ENCODE measurements around the gene PPP2R3A. TPM values are rescaled to one million over a fixed set of nuclear protein-coding genes. Genes with fewer than 3 reads are reported as not detected.
A peak's percentile ranks its signal among the peaks of the same experiment; 100 is the strongest.

The PPP2R3A gene
- total RNA-seq, 6 donors from 2014 or later: 5.5 to 35.6 (median 11.0) TPM

DNA sequence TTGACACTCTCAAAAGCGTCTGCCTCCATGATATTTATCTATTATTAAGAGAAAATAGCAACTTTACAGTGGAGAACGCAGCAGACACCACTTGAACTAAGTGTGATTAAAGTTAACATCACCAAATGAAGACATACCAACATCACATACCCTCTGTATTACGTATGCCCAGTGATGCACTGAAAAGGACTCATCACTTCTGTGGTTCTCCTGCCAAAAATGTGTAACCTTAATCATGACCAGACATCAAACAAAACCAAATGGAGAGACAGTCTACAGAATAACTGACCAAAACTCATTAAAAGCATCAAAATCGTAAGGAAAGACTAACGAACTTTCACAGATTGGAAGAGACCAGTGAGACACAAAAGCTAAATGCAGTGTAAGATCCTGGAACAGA lies 103.2 kb downstream of the PPP2R3A start:
- 92 to 94% methylated on average over 5 of the region's 5 CpGs for WGBS, 2 donors
- H3K36me3 ChIP-seq: no peaks in the 10 kb centered on the region
- peaks cover 0 to 6% (median 2%) of the 10 kb centered on the region in 4 donors for H3K4me1 ChIP-seq
- no peaks in the 10 kb centered on the region for H3K27me3 ChIP-seq
- no peak for ATAC-seq (ENCODE audit: low FRiP score in 2 of 2)
- no peak overlapping the region for H3K27ac ChIP-seq
- DNase-seq: no peak
- no peak for TF ChIP-seq POLR2AphosphoS5 (IDR thresholded peaks at IDR 0.05)
- TF ChIP-seq EP300 (IDR thresholded peaks at IDR 0.05): no peak
- TF ChIP-seq, protein P1, sequence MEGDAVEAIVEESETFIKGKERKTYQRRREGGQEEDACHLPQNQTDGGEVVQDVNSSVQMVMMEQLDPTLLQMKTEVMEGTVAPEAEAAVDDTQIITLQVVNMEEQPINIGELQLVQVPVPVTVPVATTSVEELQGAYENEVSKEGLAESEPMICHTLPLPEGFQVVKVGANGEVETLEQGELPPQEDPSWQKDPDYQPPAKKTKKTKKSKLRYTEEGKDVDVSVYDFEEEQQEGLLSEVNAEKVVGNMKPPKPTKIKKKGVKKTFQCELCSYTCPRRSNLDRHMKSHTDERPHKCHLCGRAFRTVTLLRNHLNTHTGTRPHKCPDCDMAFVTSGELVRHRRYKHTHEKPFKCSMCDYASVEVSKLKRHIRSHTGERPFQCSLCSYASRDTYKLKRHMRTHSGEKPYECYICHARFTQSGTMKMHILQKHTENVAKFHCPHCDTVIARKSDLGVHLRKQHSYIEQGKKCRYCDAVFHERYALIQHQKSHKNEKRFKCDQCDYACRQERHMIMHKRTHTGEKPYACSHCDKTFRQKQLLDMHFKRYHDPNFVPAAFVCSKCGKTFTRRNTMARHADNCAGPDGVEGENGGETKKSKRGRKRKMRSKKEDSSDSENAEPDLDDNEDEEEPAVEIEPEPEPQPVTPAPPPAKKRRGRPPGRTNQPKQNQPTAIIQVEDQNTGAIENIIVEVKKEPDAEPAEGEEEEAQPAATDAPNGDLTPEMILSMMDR (IDR thresholded peaks at IDR 0.05): no peak
- TF ChIP-seq POLR2A (IDR thresholded peaks at IDR 0.05): no peak
- H3K4me3 ChIP-seq: no peak overlapping the region
- no peaks in the 10 kb centered on the region for H3K9me3 ChIP-seq

GRCh38 chr3:136069933-136070332 lies 104.4 kb downstream of the PPP2R3A start:
- Histone ChIP-seq H3K9me3 (no peaks in the 10 kb centered on the region), H3K36me3 (no peaks in the 10 kb centered on the region), H3K4me3 (no peak overlapping the region), H3K27me3 (no peaks in the 10 kb centered on the region), H3K4me1 (peaks cover 0 to 6% (median 2%) of the 10 kb centered on the region in 4 donors), H3K27ac (no peak overlapping the region)
- ATAC-seq (ENCODE audit: low FRiP score in 2 of 2): no peak
- no peak for TF ChIP-seq POLR2A (IDR thresholded peaks at IDR 0.05)
- TF ChIP-seq, protein P1 (IDR thresholded peaks at IDR 0.05): no peak
- no peak for TF ChIP-seq POLR2AphosphoS5 (IDR thresholded peaks at IDR 0.05)
- TF ChIP-seq EP300 (IDR thresholded peaks at IDR 0.05): no peak
- DNase-seq: no peak
- 66 to 74% methylated on average over 5 of the region's 5 CpGs for WGBS, 2 donors

GRCh38 chr3:136070334-136070733 lies 104.8 kb downstream of the PPP2R3A start:
- H3K4me3 ChIP-seq: no peak overlapping the region
- ATAC-seq (ENCODE audit: low FRiP score in 2 of 2) (no peak), DNase-seq (no peak)
- H3K27ac ChIP-seq: no peak overlapping the region
- no peaks in the 10 kb centered on the region for H3K27me3 ChIP-seq
- WGBS, 2 donors: 56 to 62% methylated on average over 3 of the region's 3 CpGs
- peaks cover 0 to 6% (median 3%) of the 10 kb centered on the region in 4 donors for H3K4me1 ChIP-seq
- no peak for TF ChIP-seq POLR2AphosphoS5 (IDR thresholded peaks at IDR 0.05)
- H3K36me3 ChIP-seq: no peaks in the 10 kb centered on the region
- no peaks in the 10 kb centered on the region for H3K9me3 ChIP-seq

DNA sequence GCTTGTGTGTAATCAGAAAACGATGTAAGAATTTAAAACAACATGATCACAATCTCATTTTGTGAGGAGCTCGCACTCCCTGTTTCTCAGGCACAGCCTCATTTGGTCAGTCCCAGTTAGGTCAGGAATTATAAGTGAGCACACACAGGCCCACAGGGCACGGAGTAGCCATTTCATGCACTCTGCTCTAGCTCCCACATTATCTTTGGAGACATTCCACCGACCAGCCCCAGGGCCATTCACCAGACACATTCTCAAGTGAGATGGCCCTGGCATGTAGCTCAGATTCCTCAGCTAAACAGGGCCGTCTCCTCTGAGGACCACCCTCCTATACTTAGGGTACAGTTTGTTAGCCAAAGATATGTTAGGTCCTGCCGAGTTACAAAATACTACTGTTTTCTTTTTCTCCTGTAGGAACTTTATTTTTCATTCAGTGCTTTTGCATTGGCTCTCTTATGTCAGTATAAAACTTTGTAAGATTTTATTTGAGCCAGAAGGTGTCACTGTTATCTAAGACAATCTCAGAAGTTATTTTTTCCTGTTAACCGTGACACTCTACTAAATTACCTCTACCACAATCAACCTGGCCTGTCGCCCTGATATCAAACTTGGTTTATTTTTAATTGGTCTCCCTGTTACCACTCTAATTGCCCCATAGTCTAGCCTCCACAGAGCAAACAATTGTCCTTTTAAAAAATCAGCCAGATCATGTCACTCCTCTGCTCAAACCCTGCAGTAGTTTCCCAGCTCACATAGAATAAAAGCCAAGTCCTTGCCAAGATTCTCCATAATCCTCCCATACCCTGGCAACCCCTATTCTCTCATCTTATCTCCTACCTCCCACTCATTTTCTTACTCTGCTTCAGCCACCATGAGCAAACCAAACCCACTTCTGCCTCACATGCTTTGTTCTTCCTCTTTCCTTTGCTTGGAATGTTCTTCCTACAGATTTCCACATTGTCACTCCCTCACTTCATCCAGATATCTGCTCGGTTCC lies 105.7 kb downstream of the PPP2R3A start:
- DNase-seq (no peak), ATAC-seq (ENCODE audit: low FRiP score in 2 of 2) (peak; percentile 44 to 46)
- WGBS, 2 donors: 44% methylated on average over 9 of the region's 9 CpGs
- H3K9me3 ChIP-seq: no peaks in the 10 kb centered on the region
- peak overlapping the region; percentile 30 to 53 (median 44) for H3K27ac ChIP-seq
- H3K4me3 ChIP-seq: no peak overlapping the region
- H3K36me3 ChIP-seq: no peaks in the 10 kb centered on the region
- no peaks in the 10 kb centered on the region for H3K27me3 ChIP-seq
- TF ChIP-seq POLR2A (IDR thresholded peaks at IDR 0.05) (no peak), POLR2AphosphoS5 (IDR thresholded peaks at IDR 0.05) (no peak), EP300 (IDR thresholded peaks at IDR 0.05) (no peak)
- TF ChIP-seq, protein P1 (IDR thresholded peaks at IDR 0.05): peak in 1 of 6 experiments; percentile 11
- peaks cover 0 to 8% (median 6%) of the 10 kb centered on the region in 4 donors for H3K4me1 ChIP-seq

GRCh38 chr3:136074546-136075170 lies 109.1 kb downstream of the PPP2R3A start:
- ATAC-seq (ENCODE audit: low FRiP score in 2 of 2) (no peak), DNase-seq (no peak)
- no peaks in the 10 kb centered on the region for H3K36me3 ChIP-seq
- H3K4me1 ChIP-seq: peaks cover 0 to 8% (median 6%) of the 10 kb centered on the region in 4 donors
- no peaks in the 10 kb centered on the region for H3K27me3 ChIP-seq
- no peaks in the 10 kb centered on the region for H3K9me3 ChIP-seq
- 82 to 91% methylated on average over 1 of the region's 1 CpG for WGBS, 2 donors
- no peak overlapping the region for H3K4me3 ChIP-seq
- H3K27ac ChIP-seq: no peak overlapping the region
- TF ChIP-seq POLR2A (IDR thresholded peaks at IDR 0.05) (no peak), EP300 (IDR thresholded peaks at IDR 0.05) (no peak), POLR2AphosphoS5 (IDR thresholded peaks at IDR 0.05) (no peak)
- TF ChIP-seq, protein P1 (IDR thresholded peaks at IDR 0.05): no peak
